ENCODE results near the gene MGST3.
A peak's percentile ranks its signal among the peaks of the same experiment; 100 is the strongest.
"Not testable (repeated sequence)": the region's sequence is repeated elsewhere in the genome, so short reads cannot be mapped to it uniquely, and the experiment has no call there.

Gene MGST3

GRCh38 chr1:165659581-165659895 is 28.5 kb downstream of the MGST3 start:
- DNase-seq = no peak

GRCh38 chr1:165661703-165662102 is 30.7 kb downstream of the MGST3 start:
- DNase-seq = no peak

- no peak for DNase-seq
Observed at GRCh38 chr1:165662186-165662585, 31.2 kb downstream of the MGST3 start.

GRCh38 chr1:165666152-165666825 is 35.3 kb downstream of the MGST3 start:
- DNase-seq = no peak

GRCh38 chr1:165668184-165668583 is 37.1 kb downstream of the MGST3 start:
- DNase-seq = no peak

- no peak for DNase-seq
Observed at GRCh38 chr1:165671526-165671925, 40.5 kb downstream of the MGST3 start.

- no peak for DNase-seq
Observed at GRCh38 chr1:165674599-165674998, 43.6 kb downstream of the MGST3 start.

GRCh38 chr1:165675794-165676193 is 44.8 kb downstream of the MGST3 start:
- no peak for DNase-seq

GRCh38 chr1:165678509-165678908 is 47.5 kb downstream of the MGST3 start:
- no peak for DNase-seq

- no peak for DNase-seq
Observed at GRCh38 chr1:165679282-165680036, 48.4 kb downstream of the MGST3 start.

- no peak for DNase-seq
Observed at GRCh38 chr1:165680303-165680702, 49.3 kb downstream of the MGST3 start.

GRCh38 chr1:165680773-165681172 is 49.7 kb downstream of the MGST3 start:
- not testable (repeated sequence) for DNase-seq

- DNase-seq = no peak
Observed at GRCh38 chr1:165683848-165684485, 52.9 kb downstream of the MGST3 start.

- no peak for DNase-seq
Observed at GRCh38 chr1:165686121-165686970, 55.3 kb downstream of the MGST3 start.

GRCh38 chr1:165686971-165687433 is 56.0 kb downstream of the MGST3 start:
- no peak for DNase-seq

GRCh38 chr1:165688046-165688445 is 57.0 kb downstream of the MGST3 start:
- no peak for DNase-seq

- DNase-seq = no peak
Observed at GRCh38 chr1:165695031-165695430, 64.0 kb downstream of the MGST3 start.

GRCh38 chr1:165696625-165697100 is 65.6 kb downstream of the MGST3 start:
- DNase-seq = no peak

GRCh38 chr1:165697491-165697880 is 66.5 kb downstream of the MGST3 start:
- no peak for DNase-seq

- peak; percentile 74 for DNase-seq
Observed at GRCh38 chr1:165697881-165698760, 67.1 kb downstream of the MGST3 start, which contains the start of gene ALDH9A1. TSS of gene ALDH9A1 (minus strand) at chr1:165698562. CDS start at chr1:165698558, 4 bp downstream.

GRCh38 chr1:165698761-165699052 is 67.7 kb downstream of the MGST3 start:
- no peak for DNase-seq

- no peak for DNase-seq
Observed at GRCh38 chr1:165699577-165699976, 68.5 kb downstream of the MGST3 start.
